H1 (cell line): Measurements from ENCODE around the gene NR2F2. TPM values are rescaled to one million over a fixed set of nuclear protein-coding genes. Genes with fewer than 3 reads are reported as not detected.

Source experiments
- CTCF ChIA-PET: fragments of 300-600 bp; sonication (Branson Sonifier 250); formaldehyde crosslinking; loops from one replicate; lab custom pipeline; 2021; ENCODE audit not compliant: partially characterized antibody; lab: Charles Lee
- POLR2A ChIA-PET: fragments of 300-600 bp; sonication (Branson Sonifier 250); formaldehyde crosslinking; loops from one replicate; lab custom pipeline; 2021; ENCODE audit warnings: inconsistent platforms; ENCODE audit not compliant: partially characterized antibody; lab: Charles Lee
- DNase-seq, 2 experiments: peaks; one replicate each; pipeline versions ENCODE4 v3.0.0 to v3.0.0-alpha.2; 2010 to 2022; ENCODE audit warnings: low spot score in 2 of 2, low read depth in 1 of 2, mixed read lengths in 1 of 2
- FAIRE-seq: peaks from 2 replicates; lab custom pipeline; 2011; peaks lifted over from hg19 to GRCh38; lab: Jason Lieb, UNC
- H2AFZ ChIP-seq: 2 replicates; pipeline ENCODE4 v1.8.1; 2012; ENCODE audit warnings: low read length, inconsistent platforms
- H2AK5ac ChIP-seq: 2 replicates; pipeline ENCODE4 v1.6.1; 2013; ENCODE audit warnings: low read depth, low read length
- H2BK120ac ChIP-seq: replicated peaks from 2 replicates; pipeline ENCODE3; 2013; ENCODE audit warnings: low read depth, low read length, inconsistent platforms
- H2BK12ac ChIP-seq: 2 replicates; pipeline ENCODE4 v1.6.1; 2013; ENCODE audit warnings: low read depth, low read length
- H2BK15ac ChIP-seq: 2 replicates; pipeline ENCODE4 v1.6.1; 2013; ENCODE audit warnings: low read length
- H2BK20ac ChIP-seq: 2 replicates; pipeline ENCODE4 v1.6.1; 2013; ENCODE audit warnings: low read length
- H2BK5ac ChIP-seq: 2 replicates; pipeline ENCODE4 v1.6.1; 2013; ENCODE audit warnings: low read depth, low read length
- H3K14ac ChIP-seq: 2 replicates; pipeline ENCODE4 v1.6.1; 2013; ENCODE audit warnings: inconsistent platforms; ENCODE audit not compliant: insufficient read length
- H3K18ac ChIP-seq: 2 replicates; pipeline ENCODE4 v1.6.1; 2013; ENCODE audit warnings: low read length; ENCODE audit errors: extremely low read depth
- H3K23ac ChIP-seq: 2 replicates; pipeline ENCODE4 v1.6.1; 2013; ENCODE audit warnings: inconsistent platforms; ENCODE audit not compliant: insufficient read length
- H3K23me2 ChIP-seq: 2 replicates; pipeline ENCODE4 v1.6.1; 2013; ENCODE audit warnings: low read depth, low read length
- H3K27ac ChIP-seq: 2 replicates; pipeline ENCODE4 v1.6.1; 2011; ENCODE audit warnings: low read depth, low read length, inconsistent platforms
- H3K27me3 ChIP-seq, 4 experiments: replicated peaks in 1 of 4; 1 replicate in 1 of 4; 2 replicates in 3 of 4; pipeline versions ENCODE4 v1.6.1 to v1.8.1; 2011 to 2013; ENCODE audit warnings: low read length in 3 of 4, mild to moderate bottlenecking in 3 of 4, inconsistent platforms in 2 of 4, mixed read lengths in 2 of 4, moderate library complexity in 1 of 4; ENCODE audit not compliant: control insufficient read depth in 3 of 4, insufficient read depth in 3 of 4; ENCODE audit errors: extremely low read depth in 1 of 4
- H3K36me3 ChIP-seq, 4 experiments: 2 replicates each; pipeline versions ENCODE4 v1.6.1 to v1.8.1; 2011 to 2013; ENCODE audit warnings: mild to moderate bottlenecking in 4 of 4, low read length in 3 of 4, moderate library complexity in 2 of 4, control low read depth in 1 of 4, inconsistent platforms in 1 of 4; ENCODE audit not compliant: insufficient read depth in 4 of 4, control insufficient read depth in 2 of 4
- H3K4ac ChIP-seq: replicated peaks from 2 replicates; pipeline ENCODE3; 2013; ENCODE audit warnings: low read length, low read depth, mixed read lengths, inconsistent platforms; ENCODE audit not compliant: insufficient read length
- H3K4me1 ChIP-seq, 4 experiments: replicated peaks in 1 of 4; 1 replicate in 1 of 4; 2 replicates in 3 of 4; pipeline versions ENCODE4 v1.6.1 to v1.8.1; 2011 to 2013; ENCODE audit warnings: low read length in 3 of 4, inconsistent platforms in 2 of 4, mixed read lengths in 1 of 4; ENCODE audit not compliant: insufficient read depth in 4 of 4, control insufficient read depth in 3 of 4
- H3K4me2 ChIP-seq, 2 experiments: 2 replicates each; pipeline versions ENCODE4 v1.6.1 to v1.8.1; 2011 to 2013; ENCODE audit warnings: low read depth in 2 of 2, low read length in 2 of 2, control low read depth in 1 of 2, inconsistent platforms in 1 of 2, mild to moderate bottlenecking in 1 of 2; ENCODE audit not compliant: insufficient read depth in 1 of 2
- H3K4me3 ChIP-seq, 4 experiments: fragments of 200-600, 300-600 bp in 1 of 4; sonication (generic), shearing (Covaris generic), sonication (Bioruptor Twin) in 1 of 4; 2 replicates each; pipeline versions ENCODE4 v1.5.1 to v1.8.1; 2011 to 2016; ENCODE audit warnings: low read length in 4 of 4, low read depth in 3 of 4, control low read depth in 2 of 4, inconsistent platforms in 2 of 4, mild to moderate bottlenecking in 2 of 4, mixed read lengths in 1 of 4, moderate library complexity in 1 of 4; ENCODE audit not compliant: insufficient read depth in 2 of 4; ENCODE audit errors: extremely low read depth in 1 of 4
- H3K56ac ChIP-seq: replicated peaks from 2 replicates; pipeline ENCODE3; 2013; ENCODE audit warnings: low read depth, mild to moderate bottlenecking, mixed read lengths, low read length, inconsistent platforms; ENCODE audit not compliant: insufficient read length
- H3K79me1 ChIP-seq: 2 replicates; pipeline ENCODE4 v1.6.1; 2013; ENCODE audit warnings: low read depth, low read length, control low read depth
- H3K79me2 ChIP-seq, 2 experiments: 2 replicates each; pipeline versions ENCODE4 v1.6.1 to v1.8.1; 2012 to 2013; ENCODE audit warnings: low read length in 2 of 2, mild to moderate bottlenecking in 2 of 2, inconsistent platforms in 1 of 2; ENCODE audit not compliant: insufficient read depth in 2 of 2, control insufficient read depth in 1 of 2
- H3K9ac ChIP-seq, 4 experiments: replicated peaks in 1 of 4; 1 replicate in 1 of 4; 2 replicates in 3 of 4; pipeline versions ENCODE4 v1.6.1 to v1.8.1; 2011 to 2013; ENCODE audit warnings: low read depth in 3 of 4, low read length in 3 of 4, control low read depth in 2 of 4, mild to moderate bottlenecking in 2 of 4, moderate library complexity in 2 of 4, inconsistent platforms in 1 of 4; ENCODE audit errors: extremely low read depth in 1 of 4
- H3K9me3 ChIP-seq, 2 experiments: 2 replicates each; pipeline versions ENCODE4 v1.6.1 to v1.8.1; 2012 to 2013; ENCODE audit warnings: mild to moderate bottlenecking in 2 of 2, moderate library complexity in 2 of 2, control low read depth in 1 of 2, inconsistent platforms in 1 of 2, low read depth in 1 of 2, low read length in 1 of 2, mixed read lengths in 1 of 2; ENCODE audit not compliant: insufficient read depth in 2 of 2
- H4K20me1 ChIP-seq, 2 experiments: replicated peaks in 1 of 2; 2 replicates each; pipeline versions ENCODE3 to v1.8.1; 2011 to 2013; ENCODE audit warnings: inconsistent platforms in 2 of 2, low read length in 2 of 2, mild to moderate bottlenecking in 1 of 2; ENCODE audit not compliant: insufficient read depth in 2 of 2, control insufficient read depth in 1 of 2
- H4K5ac ChIP-seq: 2 replicates; pipeline ENCODE4 v1.6.1; 2013; ENCODE audit warnings: low read length, low read depth, mixed read lengths, inconsistent platforms; ENCODE audit not compliant: insufficient read length
- H4K8ac ChIP-seq: 2 replicates; pipeline ENCODE4 v1.8.0; 2013; ENCODE audit warnings: mild to moderate bottlenecking, moderate library complexity, low read length, inconsistent platforms; ENCODE audit not compliant: insufficient read depth; ENCODE audit errors: extremely low read depth
- H4K91ac ChIP-seq: replicated peaks from 2 replicates; pipeline ENCODE3; 2013; ENCODE audit warnings: low read length, mixed read lengths, inconsistent platforms; ENCODE audit not compliant: insufficient read length
- CHD1 ChIP-seq: IDR thresholded peaks from 2 replicates; pipeline ENCODE4 v1.6.1; 2012; ENCODE audit warnings: low read depth, low read length, improper control_type of control experiment
- CTBP2 ChIP-seq: IDR thresholded peaks from 2 replicates; pipeline ENCODE4 v1.7.0; 2011; ENCODE audit warnings: borderline replicate concordance, mild to moderate bottlenecking, moderate library complexity, mixed read lengths, low read length; ENCODE audit not compliant: insufficient read depth, insufficient read length
- POLR2AphosphoS5 ChIP-seq: IDR thresholded peaks from 2 replicates; pipeline ENCODE4 v1.6.1; 2011; ENCODE audit warnings: low read depth, low read length
- RAD21 ChIP-seq, 2 experiments: IDR thresholded peaks in 1 of 2; conservative IDR thresholded peaks in 1 of 2; 2 replicates each; pipeline ENCODE4 v1.6.1; 2011; ENCODE audit warnings: low read depth in 2 of 2, low read length in 2 of 2, improper control_type of control experiment in 1 of 2, inconsistent platforms in 1 of 2, mild to moderate bottlenecking in 1 of 2, moderate library complexity in 1 of 2
- RNF2 ChIP-seq: fragments of 200-900, 300-1000 bp; sonication (generic); IDR thresholded peaks from 2 replicates; pipeline ENCODE4 v1.7.1; 2016; ENCODE audit warnings: borderline replicate concordance, low read depth, mild to moderate bottlenecking, antibody characterized with exemption, low read length; ENCODE audit not compliant: poor library complexity, severe bottlenecking; ENCODE audit errors: missing control alignments
- TCF12 ChIP-seq: IDR thresholded peaks from 2 replicates; pipeline ENCODE4 v1.6.1; 2011; ENCODE audit warnings: low read depth, mild to moderate bottlenecking, low read length
- WGBS, 2 experiments: shearing (Covaris generic) in 1 of 2; methylation state at CpG; one replicate each; pipeline versions ENCODE4 v1.1.6 to v1.1.7; 2013 to 2015; ENCODE audit warnings: low lambda C conversion rate in 2 of 2, mixed read lengths in 2 of 2, inconsistent platforms in 1 of 2, low coverage in 1 of 2, missing lambda C conversion rate in 1 of 2; ENCODE audit not compliant: insufficient replicate concordance in 2 of 2, insufficient coverage in 1 of 2, insufficient read length in 1 of 2; ENCODE audit errors: extremely low coverage in 1 of 2, missing lambda C conversion rate in 1 of 2; 5-methylcytosine and 5-hydroxymethylcytosine counted together
- polyA plus RNA-seq, 7 experiments: library from polyadenylated mRNA; depleted of rRNA in 3 of 7; stranded (reverse) in 5 of 7; unstranded in 2 of 7; fragments of >200 nt in 5 of 7; fragments of 200-250 nt in 2 of 7; gene quantifications; 1 replicate in 5 of 7; 2 replicates in 1 of 7; 4 replicates in 1 of 7; pipeline versions ENCODE4 v1.2.1 to v1.2.3, GENCODE V29; 2011 to 2013; ENCODE audit warnings: missing spikeins in 2 of 7, mixed read lengths in 2 of 7
- total RNA-seq: library from RNA; stranded (reverse); fragmentation: NEBNext Ultra II Directional; extraction: Animal tissue kit (Norgen Biotek cat#: 25700); gene quantifications from 2 replicates; pipeline ENCODE4 v1.2.1, GENCODE V29; 2021
- TF ChIP-seq, protein P1 (sequence below): IDR thresholded peaks from 2 replicates; pipeline ENCODE4 v1.6.1; 2012; ENCODE audit warnings: inconsistent platforms

NR2F2 gene
- total and polyA plus RNA-seq, 2 of the 8 experiments (the other 6 are each of a cell fraction or from before 2014, with no cell fraction given), result 0.03 TPM; not detected in 1

DNA sequence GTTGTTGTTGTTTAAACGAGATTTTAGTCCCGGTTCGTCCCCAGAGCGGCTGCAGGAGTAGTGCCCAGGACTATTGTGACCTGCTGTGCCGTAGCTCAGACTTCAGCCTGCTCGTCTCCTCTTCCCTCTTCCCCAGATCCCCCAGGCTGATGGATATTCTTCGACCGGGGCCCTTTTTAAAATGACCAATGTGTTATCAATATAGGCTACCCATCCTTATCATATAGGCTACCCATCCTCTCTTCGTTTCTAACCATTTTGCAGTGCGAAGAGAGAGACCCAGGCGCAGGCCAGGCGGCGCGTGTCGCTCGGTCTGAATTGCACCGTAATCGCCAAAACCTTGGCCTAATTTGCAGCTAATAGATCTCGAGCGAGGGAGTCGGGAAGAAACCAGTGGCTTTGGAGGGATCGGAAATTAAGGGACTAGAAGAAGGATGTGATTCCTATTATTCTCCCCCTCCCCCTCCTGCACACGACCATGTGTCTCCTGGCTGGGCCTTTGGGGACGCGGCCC lies 23.0 kb downstream of the NR2F2 start:
- no peak overlapping the region for H3K27ac ChIP-seq
- no peak overlapping the region for H4K5ac ChIP-seq
- no peak overlapping the region for H2AK5ac ChIP-seq
- H2BK120ac ChIP-seq, result no peak overlapping the region
- H3K18ac ChIP-seq, result no peak overlapping the region; the same call in 1 of the 2 replicates
- H3K9ac ChIP-seq, result no peak overlapping the region
- H3K79me1 ChIP-seq, result no peaks in the 10 kb centered on the region
- peaks cover 93 to 100% (median 99%) of the 10 kb centered on the region in 4 experiments for H3K27me3 ChIP-seq
- no peak overlapping the region for H3K14ac ChIP-seq
- FAIRE-seq (no peak), DNase-seq (no peak)
- peak overlapping the region in 3 of 4 experiments; percentile 1 to 53 (median 14); a peak in 4 of 8 replicates for H3K4me3 ChIP-seq
- no peaks in the 10 kb centered on the region for H3K36me3 ChIP-seq
- no peak overlapping the region for H3K4ac ChIP-seq
- no peaks in the 10 kb centered on the region for H3K9me3 ChIP-seq
- no peak overlapping the region for H2BK12ac ChIP-seq
- H3K79me2 ChIP-seq, result no peaks in the 10 kb centered on the region
- H3K56ac ChIP-seq, result no peak overlapping the region
- WGBS, 2 experiments, result 13% methylated on average over 25 of the region's 25 CpGs; no CpG with 5 or more reads in 1 of the 2 experiments
- peaks cover 8 to 26% (median 12%) of the 10 kb centered on the region in 4 experiments; a peak in 6 of 7 replicates for H3K4me1 ChIP-seq
- POLR2A ChIA-PET, result interaction anchor here (1.0 kb wide), 1 partner anchor 9 kb away, joined by 3 read pairs; no protein-coding TSS in a partner anchor
- peak overlapping the region; percentile 58 to 70 for H3K4me2 ChIP-seq
- no peak overlapping the region for H2BK20ac ChIP-seq
- peaks cover 11 to 36% of the 10 kb centered on the region in 2 experiments for H4K20me1 ChIP-seq
- no peak overlapping the region for H2AFZ ChIP-seq
- CTCF ChIA-PET, result interaction anchor here (0.8 to 3.2 kb wide), 18 partner anchors 9 to 1775 kb away, joined by 3 to 21 read pairs (median 4); no protein-coding TSS in a partner anchor
- H2BK15ac ChIP-seq, result no peak overlapping the region
- no peak overlapping the region for H3K23ac ChIP-seq
- H4K8ac ChIP-seq, result no peak overlapping the region
- H3K23me2 ChIP-seq, result peaks cover 1% of the 10 kb centered on the region; the same call in 1 of the 2 replicates
- H4K91ac ChIP-seq, result no peak overlapping the region
- H2BK5ac ChIP-seq, result no peak overlapping the region
- TF ChIP-seq RNF2 (peak; percentile 79), RAD21 (IDR thresholded peaks at IDR 0.05 in 1 of 2, conservative IDR thresholded peaks at IDR 0.05 in 1 of 2; ENCODE audit: low read depth in 2 of 2, low read length in 2 of 2) (no peak), CTBP2 (peak; percentile 34), TCF12 (no peak), POLR2AphosphoS5 (no peak), CHD1 (no peak)
- TF ChIP-seq, protein P1, sequence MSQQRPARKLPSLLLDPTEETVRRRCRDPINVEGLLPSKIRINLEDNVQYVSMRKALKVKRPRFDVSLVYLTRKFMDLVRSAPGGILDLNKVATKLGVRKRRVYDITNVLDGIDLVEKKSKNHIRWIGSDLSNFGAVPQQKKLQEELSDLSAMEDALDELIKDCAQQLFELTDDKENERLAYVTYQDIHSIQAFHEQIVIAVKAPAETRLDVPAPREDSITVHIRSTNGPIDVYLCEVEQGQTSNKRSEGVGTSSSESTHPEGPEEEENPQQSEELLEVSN, result no peak
